Testis (tissue), 2 donors: ENCODE measurements around the gene FBXW7.

Experiments
- CTCF ChIP-seq, 3 experiments: fragments of 450-650 bp in 2 of 3; fragments of 200-600 bp in 1 of 3; sonication (generic) in 1 of 3; IDR thresholded peaks; one replicate each; pipeline ENCODE4 v1.5.1; 2016 to 2019; ENCODE audit warnings: antibody characterized with exemption in 3 of 3, mild to moderate bottlenecking in 2 of 3, moderate library complexity in 1 of 3
- POLR2A ChIP-seq: fragments of 450-650 bp; IDR thresholded peaks from one replicate; pipeline ENCODE4 v1.6.1; 2017; ENCODE audit warnings: antibody characterized with exemption, mild to moderate bottlenecking, moderate library complexity

GRCh38 chr4:152327606-152328453, 208.1 kb downstream of the FBXW7 start:
- no peak for TF ChIP-seq CTCF (IDR thresholded peaks at IDR 0.05)
- no peak for TF ChIP-seq POLR2A
